HG02970 (cell line): ENCODE results near the gene WRAP53.

Experiments
- ATAC-seq: cut with Tn5 transposase; IDR thresholded peaks from one replicate; pipeline ENCODE4 v1.9.1; 2021; ENCODE audit warnings: mild to moderate bottlenecking, moderate library complexity, moderate number of reproducible peaks; ENCODE audit not compliant: unreplicated experiment, low FRiP score

Gene WRAP53

GRCh38 chr17:7739746-7740145 is 51.5 kb downstream of the WRAP53 start:
- no peak for ATAC-seq

- no peak for ATAC-seq
Measured at GRCh38 chr17:7740481-7741001, 52.3 kb downstream of the WRAP53 start.

DNA sequence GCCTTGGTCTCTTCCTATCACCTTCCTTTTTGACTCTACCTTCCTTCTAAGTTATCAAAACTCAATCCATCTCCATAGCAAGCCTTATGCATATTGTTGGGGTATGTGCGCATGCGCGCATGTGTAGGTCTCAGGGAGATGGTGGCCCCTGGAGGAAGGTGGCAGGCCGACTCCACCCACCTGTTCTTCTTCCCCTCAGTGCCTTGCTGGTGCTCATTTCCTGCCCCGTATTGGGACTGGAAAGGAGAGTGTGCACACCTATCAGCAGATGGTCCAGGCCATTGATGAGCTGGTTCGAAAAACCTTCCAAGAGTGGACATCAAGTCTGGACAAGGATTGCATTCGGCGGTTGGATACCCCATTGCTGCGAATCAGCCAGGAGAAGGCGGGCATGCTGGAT is 54.5 kb downstream of the WRAP53 start:
- no peak for ATAC-seq

GRCh38 chr17:7744416-7744815 is 56.1 kb downstream of the WRAP53 start:
- ATAC-seq = no peak

GRCh38 chr17:7745748-7746470 is 57.6 kb downstream of the WRAP53 start:
- no peak for ATAC-seq

GRCh38 chr17:7747635-7748071 is 59.4 kb downstream of the WRAP53 start:
- no peak for ATAC-seq

GRCh38 chr17:7748076-7748775 is 59.9 kb downstream of the WRAP53 start:
- no peak for ATAC-seq

DNA sequence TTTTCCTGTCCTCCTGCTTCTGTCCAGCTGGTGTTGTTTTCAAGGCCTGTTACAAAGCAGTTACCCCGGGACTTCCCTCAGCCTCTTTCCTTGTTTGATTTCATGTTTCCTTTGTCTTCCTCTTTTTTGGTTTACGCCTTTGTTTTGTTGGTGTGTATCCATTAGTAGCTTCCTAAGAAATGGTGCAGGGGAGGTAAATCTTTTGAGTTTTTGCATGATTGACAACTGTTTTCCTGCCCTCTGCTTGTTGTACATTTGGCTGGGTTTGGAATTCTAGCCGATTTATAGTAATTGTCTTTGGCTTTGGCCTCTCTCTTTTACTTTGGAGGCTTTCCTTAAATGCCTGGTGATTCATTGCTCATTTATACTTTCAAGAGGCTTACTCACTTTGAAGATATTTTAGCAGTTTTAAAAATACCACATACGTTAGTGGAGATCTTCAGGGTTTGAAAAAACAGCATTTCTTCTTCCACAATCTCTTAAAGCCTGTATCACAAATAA is 62.1 kb downstream of the WRAP53 start:
- no peak for ATAC-seq
